Measurements from ENCODE around the gene CTNNA1. TPM values are rescaled to one million over a fixed set of nuclear protein-coding genes. Genes with fewer than 3 reads are reported as not detected.

Gene CTNNA1
- total RNA-seq, 1 donor from 2014 or later = 359 TPM

DNA sequence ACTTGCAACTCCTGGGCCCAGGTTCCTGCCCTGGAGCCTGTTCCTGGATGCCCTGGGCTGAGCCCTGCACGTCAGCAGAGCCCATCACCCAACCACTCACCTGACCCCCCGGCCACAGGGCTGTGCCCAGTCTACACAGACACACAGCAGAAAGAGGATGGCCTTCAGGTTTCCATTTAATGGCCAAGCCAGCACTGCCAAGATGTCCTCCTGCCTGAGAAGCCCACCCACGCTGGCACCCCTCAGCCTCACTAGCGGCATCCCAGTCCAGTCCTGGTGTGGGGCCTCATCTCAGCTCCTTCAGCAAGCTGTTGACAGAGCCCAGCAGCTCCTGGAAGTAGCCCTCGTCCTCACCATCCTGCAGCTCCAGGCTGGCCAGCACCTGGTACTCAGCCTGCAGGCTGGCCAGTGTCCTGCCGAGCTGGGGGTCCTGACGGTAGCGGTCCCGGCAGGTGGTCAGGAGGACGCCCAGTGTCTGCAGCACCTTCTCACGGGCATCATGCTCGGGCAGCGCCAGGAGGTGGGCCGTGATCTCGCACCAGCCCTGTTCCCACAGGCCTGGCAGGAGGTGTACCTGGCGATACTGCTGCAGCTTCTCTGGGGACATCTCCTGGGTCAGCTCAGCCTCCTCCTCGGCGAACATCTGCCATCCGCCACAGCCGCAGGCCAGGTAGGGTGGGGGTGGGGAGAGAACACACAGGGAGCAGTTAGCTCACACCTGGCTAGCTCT, 193.8 kb downstream of the CTNNA1 start:
- no peak for TF ChIP-seq EZH2 (IDR thresholded peaks at IDR 0.05; ENCODE audit: insufficient read depth, low read length)
- TF ChIP-seq, protein P1, sequence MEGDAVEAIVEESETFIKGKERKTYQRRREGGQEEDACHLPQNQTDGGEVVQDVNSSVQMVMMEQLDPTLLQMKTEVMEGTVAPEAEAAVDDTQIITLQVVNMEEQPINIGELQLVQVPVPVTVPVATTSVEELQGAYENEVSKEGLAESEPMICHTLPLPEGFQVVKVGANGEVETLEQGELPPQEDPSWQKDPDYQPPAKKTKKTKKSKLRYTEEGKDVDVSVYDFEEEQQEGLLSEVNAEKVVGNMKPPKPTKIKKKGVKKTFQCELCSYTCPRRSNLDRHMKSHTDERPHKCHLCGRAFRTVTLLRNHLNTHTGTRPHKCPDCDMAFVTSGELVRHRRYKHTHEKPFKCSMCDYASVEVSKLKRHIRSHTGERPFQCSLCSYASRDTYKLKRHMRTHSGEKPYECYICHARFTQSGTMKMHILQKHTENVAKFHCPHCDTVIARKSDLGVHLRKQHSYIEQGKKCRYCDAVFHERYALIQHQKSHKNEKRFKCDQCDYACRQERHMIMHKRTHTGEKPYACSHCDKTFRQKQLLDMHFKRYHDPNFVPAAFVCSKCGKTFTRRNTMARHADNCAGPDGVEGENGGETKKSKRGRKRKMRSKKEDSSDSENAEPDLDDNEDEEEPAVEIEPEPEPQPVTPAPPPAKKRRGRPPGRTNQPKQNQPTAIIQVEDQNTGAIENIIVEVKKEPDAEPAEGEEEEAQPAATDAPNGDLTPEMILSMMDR (IDR thresholded peaks at IDR 0.05; ENCODE audit: insufficient read depth, low read depth, low read length) = no peak
- no peak for FAIRE-seq
- no peak overlapping the region for H3K4me3 Mint-ChIP-seq (ENCODE audit: unreplicated experiment)
- no peak for DNase-seq (ENCODE audit: low read depth)
- H3K27ac Mint-ChIP-seq (ENCODE audit: unreplicated experiment) = no peak overlapping the region
- H3K9me3 Mint-ChIP-seq (ENCODE audit: unreplicated experiment) = peaks cover 3% of the 10 kb centered on the region
- no peaks in the 10 kb centered on the region for H3K79me2 ChIP-seq (ENCODE audit: insufficient read depth, low read length)
- H2AFZ ChIP-seq (ENCODE audit: low read depth, low read length) = no peak overlapping the region
- H3K27me3 ChIP-seq (ENCODE audit: insufficient read depth, low read length) = no peaks in the 10 kb centered on the region
- no peak overlapping the region for H3K4me3 ChIP-seq (ENCODE audit: insufficient read depth, low read depth, low read length)
- no peaks in the 10 kb centered on the region for H3K9me3 ChIP-seq (ENCODE audit: insufficient read depth, low read depth, low read length)
- H3K27me3 Mint-ChIP-seq (ENCODE audit: low read depth, unreplicated experiment) = peaks cover 14% of the 10 kb centered on the region
- peaks cover 14% of the 10 kb centered on the region for H3K4me1 Mint-ChIP-seq (ENCODE audit: low read depth, unreplicated experiment)
- no peaks in the 10 kb centered on the region for H3K36me3 ChIP-seq (ENCODE audit: insufficient read depth, low read length)
- H3K27ac ChIP-seq (ENCODE audit: low read depth, low read length) = no peak overlapping the region
- H3K36me3 Mint-ChIP-seq (ENCODE audit: low read depth, unreplicated experiment) = peaks cover 32% of the 10 kb centered on the region
- H3K4me2 ChIP-seq (ENCODE audit: low read length) = no peak overlapping the region
- peaks cover 25% of the 10 kb centered on the region for H4K20me1 ChIP-seq (ENCODE audit: insufficient read depth, low read length)
- peaks cover 19% of the 10 kb centered on the region for H3K4me1 ChIP-seq (ENCODE audit: insufficient read depth, low read length)
- H3K9ac ChIP-seq (ENCODE audit: low read length) = no peak overlapping the region

- Histone ChIP-seq H3K27ac (ENCODE audit: low read depth, low read length) (no peak overlapping the region), H3K9me3 (ENCODE audit: insufficient read depth, low read depth, low read length) (no peaks in the 10 kb centered on the region), H3K4me1 (ENCODE audit: insufficient read depth, low read length) (peaks cover 19% of the 10 kb centered on the region), H3K79me2 (ENCODE audit: insufficient read depth, low read length) (no peaks in the 10 kb centered on the region), H4K20me1 (ENCODE audit: insufficient read depth, low read length) (peaks cover 25% of the 10 kb centered on the region), H3K36me3 (ENCODE audit: insufficient read depth, low read length) (no peaks in the 10 kb centered on the region), H3K4me3 (ENCODE audit: insufficient read depth, low read depth, low read length) (no peak overlapping the region), H3K4me2 (ENCODE audit: low read length) (no peak overlapping the region), H3K27me3 (ENCODE audit: insufficient read depth, low read length) (no peaks in the 10 kb centered on the region), H3K9ac (ENCODE audit: low read length) (no peak overlapping the region), H2AFZ (ENCODE audit: low read depth, low read length) (no peak overlapping the region)
- no peak for TF ChIP-seq EZH2 (IDR thresholded peaks at IDR 0.05; ENCODE audit: insufficient read depth, low read length)
- TF ChIP-seq, protein P1 (IDR thresholded peaks at IDR 0.05; ENCODE audit: insufficient read depth, low read depth, low read length) = no peak
- FAIRE-seq (no peak), DNase-seq (ENCODE audit: low read depth) (no peak)
- H3K36me3 Mint-ChIP-seq (ENCODE audit: low read depth, unreplicated experiment) = peaks cover 29% of the 10 kb centered on the region
- no peak overlapping the region for H3K27ac Mint-ChIP-seq (ENCODE audit: unreplicated experiment)
- H3K27me3 Mint-ChIP-seq (ENCODE audit: low read depth, unreplicated experiment) = peaks cover 17% of the 10 kb centered on the region
- H3K4me1 Mint-ChIP-seq (ENCODE audit: low read depth, unreplicated experiment) = peaks cover 17% of the 10 kb centered on the region
- no peak overlapping the region for H3K4me3 Mint-ChIP-seq (ENCODE audit: unreplicated experiment)
- peaks cover 3% of the 10 kb centered on the region for H3K9me3 Mint-ChIP-seq (ENCODE audit: unreplicated experiment)
Measured at GRCh38 chr5:138947780-138948179, 194.6 kb downstream of the CTNNA1 start.

Data from astrocyte (in vitro differentiated cells and primary cell).